OCI-LY7 (cell line): ENCODE measurements around the gene HDGFL3.
"Not testable (repeated sequence)": the region's sequence is repeated elsewhere in the genome, so short reads cannot be mapped to it uniquely, and the experiment has no call there.

Experiments used
- EZH2phosphoT487 ChIP-seq: fragments of 200-600 bp; sonication (generic); IDR thresholded peaks from 2 replicates; pipeline ENCODE4 v1.6.1; 2018; ENCODE audit warnings: low read depth, borderline replicate concordance, mild to moderate bottlenecking, mixed run types, antibody characterized with exemption, low read length, moderate library complexity, mixed read lengths
- TF ChIP-seq, protein P1 (sequence below): fragments of 200-600 bp; sonication (generic); conservative IDR thresholded peaks from 2 replicates; pipeline ENCODE4 v1.5.1; 2014; ENCODE audit warnings: mild to moderate bottlenecking, antibody characterized with exemption, low read length, moderate library complexity, mixed read lengths

DNA sequence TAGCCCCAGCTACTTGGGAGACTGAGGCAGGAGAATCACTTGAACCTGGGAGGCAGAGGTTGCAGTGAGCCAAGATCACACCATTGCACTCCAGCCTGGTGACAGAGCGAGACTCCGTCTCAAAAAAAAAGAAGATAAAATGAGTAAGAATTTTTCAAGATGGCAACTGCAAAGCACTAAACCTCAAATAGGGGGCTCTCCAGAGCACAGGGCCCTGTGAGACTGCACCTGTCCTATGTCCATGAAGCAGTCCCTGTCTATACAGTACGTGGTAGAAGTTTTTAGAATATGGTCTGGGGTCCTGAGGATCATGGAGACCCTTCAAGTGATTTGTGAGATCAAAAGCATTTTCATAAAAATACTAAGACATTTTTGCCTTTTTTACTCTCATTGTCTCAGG, 122.2 kb downstream of the HDGFL3 start:
- TF ChIP-seq, protein P1, sequence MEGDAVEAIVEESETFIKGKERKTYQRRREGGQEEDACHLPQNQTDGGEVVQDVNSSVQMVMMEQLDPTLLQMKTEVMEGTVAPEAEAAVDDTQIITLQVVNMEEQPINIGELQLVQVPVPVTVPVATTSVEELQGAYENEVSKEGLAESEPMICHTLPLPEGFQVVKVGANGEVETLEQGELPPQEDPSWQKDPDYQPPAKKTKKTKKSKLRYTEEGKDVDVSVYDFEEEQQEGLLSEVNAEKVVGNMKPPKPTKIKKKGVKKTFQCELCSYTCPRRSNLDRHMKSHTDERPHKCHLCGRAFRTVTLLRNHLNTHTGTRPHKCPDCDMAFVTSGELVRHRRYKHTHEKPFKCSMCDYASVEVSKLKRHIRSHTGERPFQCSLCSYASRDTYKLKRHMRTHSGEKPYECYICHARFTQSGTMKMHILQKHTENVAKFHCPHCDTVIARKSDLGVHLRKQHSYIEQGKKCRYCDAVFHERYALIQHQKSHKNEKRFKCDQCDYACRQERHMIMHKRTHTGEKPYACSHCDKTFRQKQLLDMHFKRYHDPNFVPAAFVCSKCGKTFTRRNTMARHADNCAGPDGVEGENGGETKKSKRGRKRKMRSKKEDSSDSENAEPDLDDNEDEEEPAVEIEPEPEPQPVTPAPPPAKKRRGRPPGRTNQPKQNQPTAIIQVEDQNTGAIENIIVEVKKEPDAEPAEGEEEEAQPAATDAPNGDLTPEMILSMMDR: peak; percentile 38
- TF ChIP-seq EZH2phosphoT487: not testable (repeated sequence)
